GM23248 (cell line): ENCODE data around the gene NFATC2. TPM values are rescaled to one million over a fixed set of nuclear protein-coding genes. Genes with fewer than 3 reads are reported as not detected.

Experiments used
- DNase-seq: peaks from one replicate; pipeline ENCODE4 v3.0.0-alpha.2; 2015
- H2AFZ ChIP-seq: fragments of 200-600 bp; sonication (generic); 2 replicates; pipeline ENCODE4 v1.6.1; 2016; ENCODE audit warnings: antibody characterized with exemption
- H3F3A ChIP-seq: fragments of 200-600 bp; sonication (generic); 2 replicates; pipeline ENCODE4 v1.6.1; 2016; ENCODE audit warnings: mild to moderate bottlenecking, antibody characterized with exemption, mixed run types; ENCODE audit not compliant: insufficient read depth
- H3K27ac ChIP-seq: fragments of 200-600 bp; sonication (generic); 2 replicates; pipeline ENCODE4 v1.5.1; 2016; ENCODE audit warnings: mild to moderate bottlenecking
- H3K27me3 ChIP-seq: fragments of 200-600 bp; sonication (generic); replicated peaks from 2 replicates; pipeline ENCODE4 v1.6.1; 2016; ENCODE audit warnings: mild to moderate bottlenecking; ENCODE audit not compliant: insufficient read depth
- H3K36me3 ChIP-seq: fragments of 200-600 bp; sonication (generic); 2 replicates; pipeline ENCODE4 v1.6.1; 2016; ENCODE audit warnings: low read depth, mild to moderate bottlenecking
- H3K4me1 ChIP-seq: fragments of 200-600 bp; sonication (generic); 2 replicates; pipeline ENCODE4 v1.6.1; 2016; ENCODE audit warnings: mild to moderate bottlenecking; ENCODE audit not compliant: insufficient read depth
- H3K4me2 ChIP-seq: fragments of 200-600 bp; sonication (generic); one replicate; pipeline ENCODE4 v1.6.1; 2016; ENCODE audit warnings: mild to moderate bottlenecking; ENCODE audit not compliant: unreplicated experiment
- H3K4me3 ChIP-seq: fragments of 200-600 bp; sonication (generic); 2 replicates; pipeline ENCODE4 v1.5.1; 2016; ENCODE audit warnings: mild to moderate bottlenecking
- H3K79me2 ChIP-seq: fragments of 200-600 bp; sonication (generic); 2 replicates; pipeline ENCODE4 v1.6.1; 2016; ENCODE audit warnings: mild to moderate bottlenecking; ENCODE audit not compliant: insufficient read depth
- H3K9ac ChIP-seq: fragments of 200-600 bp; sonication (generic); 2 replicates; pipeline ENCODE4 v1.6.1; 2016; ENCODE audit warnings: mild to moderate bottlenecking
- H3K9me2 ChIP-seq: fragments of 200-600 bp; sonication (generic); 2 replicates; pipeline ENCODE4 v1.6.1; 2016; ENCODE audit warnings: mixed run types, mild to moderate bottlenecking, moderate library complexity; ENCODE audit not compliant: insufficient read depth
- H3K9me3 ChIP-seq: fragments of 200-600 bp; sonication (generic); one replicate; pipeline ENCODE4 v1.6.1; 2017; ENCODE audit warnings: low read depth
- H4K20me1 ChIP-seq: fragments of 200-600 bp; sonication (generic); 2 replicates; pipeline ENCODE4 v1.6.0; 2016; ENCODE audit not compliant: insufficient read depth
- EZH2 ChIP-seq: fragments of 200-600 bp; sonication (generic); IDR thresholded peaks from 2 replicates; pipeline ENCODE4 v1.6.1; 2018; ENCODE audit warnings: antibody characterized with exemption, mild to moderate bottlenecking; ENCODE audit not compliant: insufficient read depth, poor library complexity, severe bottlenecking
- EZH2phosphoT487 ChIP-seq: fragments of 200-600 bp; sonication (generic); IDR thresholded peaks from 2 replicates; pipeline ENCODE4 v1.6.1; 2018; ENCODE audit warnings: antibody characterized with exemption, moderate library complexity, mild to moderate bottlenecking, low read depth; ENCODE audit not compliant: insufficient read depth
- WGBS, 2 experiments: methylation state at CpG; one replicate each; pipeline ENCODE4 v1.1.6; 2015 to 2017; ENCODE audit warnings: low lambda C conversion rate in 2 of 2, low coverage in 1 of 2; ENCODE audit errors: missing lambda C conversion rate in 2 of 2; 5-methylcytosine and 5-hydroxymethylcytosine counted together
- in situ Hi-C: fragments of 300-500 bp; cut with MboI; formaldehyde crosslinking; loops from 2 replicates; pipeline ENCODE4 v1.15.0; 2020
- polyA plus RNA-seq: library from polyadenylated mRNA; unstranded; fragments of >200 nt; fragmentation: Nextera tagmentation; extraction: Ambion mirVana; gene quantifications from 2 replicates; pipeline ENCODE4 v1.2.1, GENCODE V29; 2016
- total RNA-seq: library from RNA; depleted of rRNA; stranded (reverse); fragments of >200 nt; shearing (Covaris generic); gene quantifications from 2 replicates; pipeline ENCODE4 v1.2.3, GENCODE V29; 2014

The NFATC2 gene
- total and polyA plus RNA-seq, 2 experiments from 2014 or later, result 0.11 to 0.14 TPM

GRCh38 chr20:51381557-51381956 lies 161.0 kb downstream of the NFATC2 start:
- Histone ChIP-seq H3K4me2 (no peak overlapping the region), H3F3A (peaks cover 11% of the 10 kb centered on the region; the same call in 1 of the 2 replicates), H3K79me2 (no peaks in the 10 kb centered on the region), H3K9ac (no peak overlapping the region), H3K9me3 (no peaks in the 10 kb centered on the region), H3K36me3 (no peaks in the 10 kb centered on the region), H3K27me3 (no peaks in the 10 kb centered on the region), H2AFZ (no peak overlapping the region), H3K4me1 (peaks cover 17% of the 10 kb centered on the region), H3K27ac (no peak overlapping the region), H3K9me2 (no peaks in the 10 kb centered on the region), H4K20me1 (no peaks in the 10 kb centered on the region), H3K4me3 (no peak overlapping the region)
- in situ Hi-C loops, result loop anchor here (25.0 kb wide), 1 partner anchor 706 kb away; no protein-coding TSS in a partner anchor
- TF ChIP-seq EZH2phosphoT487, result no peak
- TF ChIP-seq EZH2, result no peak
- no peak for DNase-seq
- WGBS, 2 experiments, result 94 to 97% methylated on average over 12 of the region's 12 CpGs

GRCh38 chr20:51380401-51381385 lies 161.8 kb downstream of the NFATC2 start:
- Histone ChIP-seq H3K4me1 (peaks cover 17% of the 10 kb centered on the region), H4K20me1 (no peaks in the 10 kb centered on the region), H3K27me3 (no peaks in the 10 kb centered on the region), H3F3A (peaks cover 11% of the 10 kb centered on the region; the same call in 1 of the 2 replicates), H3K4me2 (no peak overlapping the region), H3K9ac (no peak overlapping the region), H3K9me2 (no peaks in the 10 kb centered on the region), H3K36me3 (no peaks in the 10 kb centered on the region), H3K79me2 (no peaks in the 10 kb centered on the region), H3K27ac (no peak overlapping the region), H3K4me3 (no peak overlapping the region), H3K9me3 (no peaks in the 10 kb centered on the region), H2AFZ (no peak overlapping the region)
- TF ChIP-seq EZH2 (no peak), EZH2phosphoT487 (no peak)
- no peak for DNase-seq
- WGBS, 2 experiments, result 91% methylated on average over 13 of the region's 13 CpGs
- in situ Hi-C loops, result loop anchor here (25.0 kb wide), 1 partner anchor 707 kb away; no protein-coding TSS in a partner anchor

GRCh38 chr20:51379601-51380341 lies 162.7 kb downstream of the NFATC2 start:
- in situ Hi-C loops, result loop anchor here (5.0 to 25.0 kb wide), 2 partner anchors 218 to 708 kb away; no protein-coding TSS in a partner anchor
- WGBS, 2 experiments, result 88 to 93% methylated on average over 8 of the region's 8 CpGs
- DNase-seq, result no peak

GRCh38 chr20:51378171-51378928 lies 164.2 kb downstream of the NFATC2 start:
- no peak for TF ChIP-seq EZH2
- WGBS, 2 experiments, result 94% methylated on average over 16 to 19 of the region's 19 CpGs

More at GRCh38 chr20:51379601-51380341, 162.7 kb downstream of the NFATC2 start:
- no peaks in the 10 kb centered on the region for H3K9me3 ChIP-seq
- H3K4me3 ChIP-seq, result no peak overlapping the region
- peaks cover 17% of the 10 kb centered on the region for H3K4me1 ChIP-seq
- no peak overlapping the region for H2AFZ ChIP-seq
- H4K20me1 ChIP-seq, result no peaks in the 10 kb centered on the region
- peaks cover 5% of the 10 kb centered on the region; the same call in 1 of the 2 replicates for H3F3A ChIP-seq
- H3K79me2 ChIP-seq, result no peaks in the 10 kb centered on the region
- H3K27me3 ChIP-seq, result no peaks in the 10 kb centered on the region
- no peak overlapping the region for H3K27ac ChIP-seq
- no peak for TF ChIP-seq EZH2phosphoT487
- TF ChIP-seq EZH2, result no peak
- no peak overlapping the region for H3K4me2 ChIP-seq
- no peak overlapping the region for H3K9ac ChIP-seq
- no peaks in the 10 kb centered on the region for H3K9me2 ChIP-seq
- H3K36me3 ChIP-seq, result no peaks in the 10 kb centered on the region

More at GRCh38 chr20:51378171-51378928, 164.2 kb downstream of the NFATC2 start:
- no peak overlapping the region for H3K27ac ChIP-seq
- no peak overlapping the region for H3K9ac ChIP-seq
- no peak overlapping the region for H3K4me3 ChIP-seq
- no peaks in the 10 kb centered on the region for H3K9me3 ChIP-seq
- DNase-seq, result no peak
- H4K20me1 ChIP-seq, result no peaks in the 10 kb centered on the region
- H3K4me1 ChIP-seq, result peaks cover 7% of the 10 kb centered on the region
- H3K27me3 ChIP-seq, result no peaks in the 10 kb centered on the region
- in situ Hi-C loops, result loop anchor here (5.0 to 25.0 kb wide), 2 partner anchors 219 to 709 kb away; no protein-coding TSS in a partner anchor
- H3F3A ChIP-seq, result no peaks in the 10 kb centered on the region
- no peak overlapping the region for H2AFZ ChIP-seq
- no peak overlapping the region for H3K4me2 ChIP-seq
- no peaks in the 10 kb centered on the region for H3K36me3 ChIP-seq
- H3K9me2 ChIP-seq, result no peaks in the 10 kb centered on the region
- no peaks in the 10 kb centered on the region for H3K79me2 ChIP-seq
